GM12875 (cell line): ENCODE results near the gene CAPZB.

Experiments
- H3K4me3 ChIP-seq: one replicate; pipeline ENCODE4 v1.5.1; 2011; ENCODE audit warnings: low read depth, low read length, control low read depth
- CTCF ChIP-seq: IDR thresholded peaks from 2 replicates; pipeline ENCODE4 v1.5.1; 2011; ENCODE audit warnings: low read depth, mild to moderate bottlenecking, control low read depth, inconsistent platforms, low read length, moderate library complexity, borderline replicate concordance; ENCODE audit not compliant: insufficient read depth

The CAPZB gene

GRCh38 chr1:19485362-19486187 lies at the start of gene CAPZB:
Gene CAPZB, minus strand, starts transcription at chr1:19485539. Its CDS starts 101 bp downstream, at chr1:19485438.
- TF ChIP-seq CTCF = no peak
- H3K4me3 ChIP-seq = peak within 1 kb of the TSS; percentile 86

DNA sequence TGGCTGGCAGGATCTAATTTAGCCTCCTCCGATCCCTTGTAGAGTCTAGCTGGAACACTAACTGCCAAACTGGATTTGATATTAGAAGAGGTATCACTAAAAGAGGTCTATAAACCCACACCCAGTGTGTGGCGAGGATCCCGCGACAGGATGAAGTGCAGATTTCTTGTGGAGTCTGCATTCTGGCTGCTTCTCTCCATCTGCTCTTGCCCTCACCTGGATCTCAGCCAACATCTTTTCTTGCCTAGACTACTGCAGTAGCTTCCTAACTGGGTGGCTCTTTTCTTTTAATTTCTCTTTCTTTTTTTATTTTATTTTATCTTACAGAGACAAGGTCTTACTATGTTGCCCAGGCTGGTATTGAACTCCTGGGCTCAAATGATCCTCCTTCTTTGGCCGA lies 48.9 kb upstream of the CAPZB start:
- no peak for TF ChIP-seq CTCF
- no peak overlapping the region for H3K4me3 ChIP-seq

GRCh38 chr1:19533626-19534025 lies 48.3 kb upstream of the CAPZB start:
- H3K4me3 ChIP-seq = no peak overlapping the region
- TF ChIP-seq CTCF = no peak

GRCh38 chr1:19532519-19532918 lies 47.2 kb upstream of the CAPZB start:
- TF ChIP-seq CTCF = no peak
- H3K4me3 ChIP-seq = no peak overlapping the region

DNA sequence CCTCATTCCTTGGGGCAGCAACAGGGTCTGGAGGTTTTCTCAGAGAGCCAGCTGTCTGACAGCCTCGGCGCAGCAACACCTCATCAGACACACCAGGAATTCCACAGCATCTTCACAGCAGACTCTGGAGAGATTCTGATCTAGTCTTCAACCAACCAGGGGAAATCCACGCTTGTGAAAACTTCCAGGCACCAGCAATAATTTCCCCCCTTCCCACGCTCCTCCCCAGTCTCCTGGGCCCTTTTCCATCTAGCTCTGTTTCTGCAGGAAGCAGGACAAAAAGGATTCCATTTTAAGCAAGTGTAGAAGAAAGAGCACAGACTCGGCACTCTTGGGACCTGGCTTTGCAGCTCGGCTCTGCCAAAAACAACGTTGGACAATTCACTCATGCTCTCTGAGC lies 44.3 kb upstream of the CAPZB start:
- TF ChIP-seq CTCF = no peak
- no peak overlapping the region for H3K4me3 ChIP-seq

GRCh38 chr1:19528438-19528837 lies 43.1 kb upstream of the CAPZB start:
- no peak overlapping the region for H3K4me3 ChIP-seq
- no peak for TF ChIP-seq CTCF
